Keratinocyte (primary cell): ENCODE results near the gene C14orf93. TPM values are rescaled to one million over a fixed set of nuclear protein-coding genes. Genes with fewer than 3 reads are reported as not detected.

Source experiments
- DNase-seq: peaks from one replicate; pipeline ENCODE4 v3.0.0-alpha.2; 2011; ENCODE audit warnings: low read depth, missing footprints, low spot score
- FAIRE-seq: peaks from 2 replicates; lab custom pipeline; 2011; peaks lifted over from hg19 to GRCh38; lab: Jason Lieb, UNC
- H2AFZ ChIP-seq: 2 replicates; pipeline ENCODE4 v1.6.0; 2012; ENCODE audit warnings: low read length, control low read depth, inconsistent platforms; ENCODE audit not compliant: control insufficient read depth
- H3K27ac ChIP-seq: 2 replicates; pipeline ENCODE4 v1.5.1; 2011; ENCODE audit warnings: low read length; ENCODE audit not compliant: control insufficient read depth, insufficient read depth
- H3K27me3 ChIP-seq: 3 replicates; pipeline ENCODE4 v1.6.0; 2011; ENCODE audit warnings: low read length; ENCODE audit not compliant: control insufficient read depth, insufficient read depth; ENCODE audit errors: extremely low read depth
- H3K36me3 ChIP-seq, 2 experiments: 2 replicates in 1 of 2; 3 replicates in 1 of 2; pipeline ENCODE4 v1.5.1; 2011; ENCODE audit warnings: low read length in 2 of 2, mild to moderate bottlenecking in 1 of 2; ENCODE audit not compliant: control insufficient read depth in 2 of 2, insufficient read depth in 2 of 2; ENCODE audit errors: extremely low read depth in 1 of 2
- H3K4me1 ChIP-seq: 3 replicates; pipeline ENCODE4 v1.5.1; 2011; ENCODE audit warnings: low read length; ENCODE audit not compliant: control insufficient read depth, insufficient read depth; ENCODE audit errors: extremely low read depth
- H3K4me2 ChIP-seq: 3 replicates; pipeline ENCODE4 v1.6.0; 2011; ENCODE audit warnings: low read depth, low read length; ENCODE audit not compliant: control insufficient read depth, insufficient read depth; ENCODE audit errors: extremely low read depth
- H3K4me3 ChIP-seq, 3 experiments: fragments of 200-600 bp in 1 of 3; sonication (generic) in 1 of 3; 2 replicates in 2 of 3; 3 replicates in 1 of 3; pipeline ENCODE4 v1.5.1; 2011 to 2016; ENCODE audit warnings: low read length in 3 of 3, mild to moderate bottlenecking in 3 of 3, control low read depth in 2 of 3, inconsistent platforms in 1 of 3, low read depth in 1 of 3, mixed read lengths in 1 of 3, mixed run types in 1 of 3, moderate library complexity in 1 of 3; ENCODE audit not compliant: control insufficient read depth in 2 of 3, insufficient read depth in 2 of 3; ENCODE audit errors: extremely low read depth in 1 of 3
- H3K79me2 ChIP-seq: 2 replicates; pipeline ENCODE4 v1.6.0; 2012; ENCODE audit warnings: low read length; ENCODE audit not compliant: control insufficient read depth, insufficient read depth
- H3K9ac ChIP-seq: 3 replicates; pipeline ENCODE4 v1.6.0; 2011; ENCODE audit warnings: low read length; ENCODE audit not compliant: control insufficient read depth, insufficient read depth; ENCODE audit errors: extremely low read depth
- H3K9me1 ChIP-seq: 3 replicates; pipeline ENCODE4 v1.6.0; 2011; ENCODE audit warnings: low read length; ENCODE audit not compliant: control insufficient read depth, insufficient read depth; ENCODE audit errors: extremely low read depth
- H3K9me3 ChIP-seq: 2 replicates; pipeline ENCODE4 v1.5.1; 2012; ENCODE audit warnings: low read depth, low read length; ENCODE audit not compliant: control insufficient read depth
- H4K20me1 ChIP-seq: 3 replicates; pipeline ENCODE4 v1.6.0; 2011; ENCODE audit warnings: low read length; ENCODE audit not compliant: control insufficient read depth, insufficient read depth; ENCODE audit errors: extremely low read depth
- CTCF ChIP-seq, 3 experiments: IDR thresholded peaks in 1 of 3; conservative IDR thresholded peaks in 1 of 3; optimal IDR thresholded peaks in 1 of 3; 2 replicates in 2 of 3; 3 replicates in 1 of 3; pipeline versions ENCODE3 to v1.5.1; 2011; ENCODE audit warnings: low read length in 3 of 3, mild to moderate bottlenecking in 3 of 3, moderate library complexity in 2 of 3, control low read depth in 1 of 3, inconsistent platforms in 1 of 3; ENCODE audit not compliant: insufficient read depth in 2 of 3; ENCODE audit errors: extremely low read depth in 1 of 3
- EZH2 ChIP-seq: IDR thresholded peaks from one replicate; pipeline ENCODE4 v1.6.1; 2012; ENCODE audit warnings: inconsistent platforms, mild to moderate bottlenecking, low read length, moderate library complexity
- dilution Hi-C: fragments of 300-500 bp; cut with MboI; formaldehyde crosslinking; loops from one replicate; pipeline ENCODE4 v1.7.0; 2020; ENCODE audit warnings: low sequenced_read_pairs; ENCODE audit not compliant: extremely low pct_ligation_motif_present
- polyA minus RNA-seq, 3 experiments: library from RNA; depleted of rRNA, polyadenylated mRNA; stranded (reverse); fragments of >200 nt; gene quantifications; 1 replicate in 1 of 3; 2 replicates in 1 of 3; 3 replicates in 1 of 3; pipeline ENCODE4 v1.2.3, GENCODE V29; 2011
- polyA plus RNA-seq, 5 experiments: library from polyadenylated mRNA; depleted of rRNA in 3 of 5; stranded (reverse) in 3 of 5; stranded (forward) in 1 of 5; unstranded in 1 of 5; fragments of >200 nt; gene quantifications; 1 replicate in 1 of 5; 2 replicates in 3 of 5; 3 replicates in 1 of 5; pipeline versions ENCODE4 v1.2.1 to v1.2.3, GENCODE V29; 2011 to 2012; ENCODE audit warnings: missing spikeins in 2 of 5, low read depth in 1 of 5, low replicate concordance in 1 of 5

C14orf93 gene, protein sequence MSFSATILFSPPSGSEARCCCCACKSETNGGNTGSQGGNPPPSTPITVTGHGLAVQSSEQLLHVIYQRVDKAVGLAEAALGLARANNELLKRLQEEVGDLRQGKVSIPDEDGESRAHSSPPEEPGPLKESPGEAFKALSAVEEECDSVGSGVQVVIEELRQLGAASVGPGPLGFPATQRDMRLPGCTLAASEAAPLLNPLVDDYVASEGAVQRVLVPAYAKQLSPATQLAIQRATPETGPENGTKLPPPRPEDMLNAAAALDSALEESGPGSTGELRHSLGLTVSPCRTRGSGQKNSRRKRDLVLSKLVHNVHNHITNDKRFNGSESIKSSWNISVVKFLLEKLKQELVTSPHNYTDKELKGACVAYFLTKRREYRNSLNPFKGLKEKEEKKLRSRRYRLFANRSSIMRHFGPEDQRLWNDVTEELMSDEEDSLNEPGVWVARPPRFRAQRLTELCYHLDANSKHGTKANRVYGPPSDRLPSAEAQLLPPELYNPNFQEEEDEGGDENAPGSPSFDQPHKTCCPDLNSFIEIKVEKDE
- polyA plus RNA-seq (6.4 to 8.5 TPM (median 7.7 TPM) in 3 replicates), polyA minus RNA-seq (4.7 to 15.0 TPM (median 14.0 TPM) in 3 replicates)
- 2.1 TPM for polyA plus RNA-seq (2011; ENCODE audit: low read depth)
- polyA plus RNA-seq (2011; cell fraction: cytosol; rRNA removed): 5.7 and 7.2 TPM in 2 replicates
- polyA plus RNA-seq (2011; cell fraction: nucleus; rRNA removed): 7.3 and 12.4 TPM in 2 replicates
- polyA plus RNA-seq (2012; ENCODE audit: low replicate concordance): 4.2 and 6.3 TPM in 2 replicates
- 2.7 TPM for polyA minus RNA-seq (2011; cell fraction: cytosol; rRNA and poly(A)+ RNA removed)
- polyA minus RNA-seq (2011; cell fraction: nucleus; rRNA and poly(A)+ RNA removed): 1.9 and 2.9 TPM in 2 replicates

- DNase-seq (no peak), FAIRE-seq (no peak)
- TF ChIP-seq EZH2: no peak
- no peak for TF ChIP-seq CTCF (optimal IDR thresholded peaks at IDR 0.05 in 1 of 3, IDR thresholded peaks at IDR 0.05 in 1 of 3, conservative IDR thresholded peaks at IDR 0.05 in 1 of 3; ENCODE audit: extremely low read depth in 1 of 3, insufficient read depth in 2 of 3, low read length in 3 of 3)
- H3K4me2 ChIP-seq: peak within 1 kb of the TSS; percentile 84
- no peaks in the 10 kb centered on the region for H3K36me3 ChIP-seq
- H3K79me2 ChIP-seq: no peaks in the 10 kb centered on the region
- H3K4me1 ChIP-seq: peaks cover 27% of the 10 kb centered on the region
- peak within 1 kb of the TSS; percentile 83 for H3K27ac ChIP-seq
- peak within 1 kb of the TSS; percentile 70 for H3K9ac ChIP-seq
- H3K9me3 ChIP-seq: no peaks in the 10 kb centered on the region
- dilution Hi-C loops: no loop called here
- peak within 1 kb of the TSS; percentile 89 for H2AFZ ChIP-seq
- no peaks in the 10 kb centered on the region for H3K27me3 ChIP-seq
- no peaks in the 10 kb centered on the region for H4K20me1 ChIP-seq
- H3K4me3 ChIP-seq: peak within 1 kb of the TSS; percentile 39 to 86 (median 64)
- no peaks in the 10 kb centered on the region for H3K9me1 ChIP-seq
Measured at GRCh38 chr14:23009939-23010726, at the start of gene C14orf93. Gene C14orf93 (minus strand): TSS chr14:23010143. CDS start chr14:22999023, 11,120 bp downstream.

- TF ChIP-seq CTCF (optimal IDR thresholded peaks at IDR 0.05 in 1 of 3, IDR thresholded peaks at IDR 0.05 in 1 of 3, conservative IDR thresholded peaks at IDR 0.05 in 1 of 3; ENCODE audit: extremely low read depth in 1 of 3, insufficient read depth in 2 of 3, low read length in 3 of 3) (no peak), EZH2 (no peak)
- H3K79me2 ChIP-seq: peaks cover 5% of the 10 kb centered on the region
- no peak overlapping the region for H3K4me3 ChIP-seq
- H3K4me1 ChIP-seq: peaks cover 30% of the 10 kb centered on the region
- H3K27me3 ChIP-seq: no peaks in the 10 kb centered on the region
- dilution Hi-C loops: no loop called here
- H3K36me3 ChIP-seq: peaks cover 32 to 37% of the 10 kb centered on the region in 2 experiments
- no peaks in the 10 kb centered on the region for H3K9me3 ChIP-seq
- FAIRE-seq (no peak), DNase-seq (no peak)
- H3K27ac ChIP-seq: no peak overlapping the region
- H2AFZ ChIP-seq: no peak overlapping the region
- no peaks in the 10 kb centered on the region for H4K20me1 ChIP-seq
- H3K4me2 ChIP-seq: no peak overlapping the region
- H3K9ac ChIP-seq: no peak overlapping the region
- H3K9me1 ChIP-seq: no peaks in the 10 kb centered on the region
Measured at GRCh38 chr14:23058654-23059504, 48.9 kb upstream of the C14orf93 start.
